ENCODE results near the gene ADORA3. TPM values are rescaled to one million over a fixed set of nuclear protein-coding genes. Genes with fewer than 3 reads are reported as not detected.

The ADORA3 gene
- total RNA-seq, 4 donors from 2014 or later, result 2.3 to 7.7 (median 3.4) TPM

DNA sequence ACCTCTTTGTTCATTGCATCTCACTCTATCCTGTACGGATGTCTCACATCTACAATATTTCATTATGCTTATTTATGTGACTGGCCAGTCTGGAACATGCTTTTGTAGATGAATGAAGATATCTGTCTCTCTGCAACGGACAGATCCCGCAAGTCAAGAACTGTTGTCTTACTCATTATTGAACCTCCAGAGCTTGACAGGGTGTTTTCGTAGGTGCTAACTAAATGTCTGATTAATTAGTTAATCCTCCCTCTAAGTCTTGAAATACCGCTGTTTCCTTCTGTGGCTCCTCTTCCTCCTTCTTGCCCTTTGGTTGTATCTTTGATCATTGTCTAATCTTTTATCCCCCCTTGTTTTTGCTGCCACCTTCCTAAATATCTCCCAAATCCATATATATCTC lies 32.8 kb downstream of the ADORA3 start:
- Histone ChIP-seq H3K27ac (no peak overlapping the region), H3K4me3 (replicated peaks in 1 of 3) (no peak overlapping the region), H3K27me3 (no peaks in the 10 kb centered on the region), H3K9me3 (no peaks in the 10 kb centered on the region), H3K4me1 (no peaks in the 10 kb centered on the region), H3K36me3 (peaks cover 0 to 4% of the 10 kb centered on the region in 2 donors)
- intact Hi-C loops (cut with DNase I), result no loop called here
- TF ChIP-seq POLR2A (IDR thresholded peaks at IDR 0.05), result no peak
- TF ChIP-seq, protein P1, sequence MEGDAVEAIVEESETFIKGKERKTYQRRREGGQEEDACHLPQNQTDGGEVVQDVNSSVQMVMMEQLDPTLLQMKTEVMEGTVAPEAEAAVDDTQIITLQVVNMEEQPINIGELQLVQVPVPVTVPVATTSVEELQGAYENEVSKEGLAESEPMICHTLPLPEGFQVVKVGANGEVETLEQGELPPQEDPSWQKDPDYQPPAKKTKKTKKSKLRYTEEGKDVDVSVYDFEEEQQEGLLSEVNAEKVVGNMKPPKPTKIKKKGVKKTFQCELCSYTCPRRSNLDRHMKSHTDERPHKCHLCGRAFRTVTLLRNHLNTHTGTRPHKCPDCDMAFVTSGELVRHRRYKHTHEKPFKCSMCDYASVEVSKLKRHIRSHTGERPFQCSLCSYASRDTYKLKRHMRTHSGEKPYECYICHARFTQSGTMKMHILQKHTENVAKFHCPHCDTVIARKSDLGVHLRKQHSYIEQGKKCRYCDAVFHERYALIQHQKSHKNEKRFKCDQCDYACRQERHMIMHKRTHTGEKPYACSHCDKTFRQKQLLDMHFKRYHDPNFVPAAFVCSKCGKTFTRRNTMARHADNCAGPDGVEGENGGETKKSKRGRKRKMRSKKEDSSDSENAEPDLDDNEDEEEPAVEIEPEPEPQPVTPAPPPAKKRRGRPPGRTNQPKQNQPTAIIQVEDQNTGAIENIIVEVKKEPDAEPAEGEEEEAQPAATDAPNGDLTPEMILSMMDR (IDR thresholded peaks at IDR 0.05), result no peak
- no peak for DNase-seq
- 94 to 95% methylated on average over 5 of the region's 5 CpGs for WGBS, 2 donors

DNA sequence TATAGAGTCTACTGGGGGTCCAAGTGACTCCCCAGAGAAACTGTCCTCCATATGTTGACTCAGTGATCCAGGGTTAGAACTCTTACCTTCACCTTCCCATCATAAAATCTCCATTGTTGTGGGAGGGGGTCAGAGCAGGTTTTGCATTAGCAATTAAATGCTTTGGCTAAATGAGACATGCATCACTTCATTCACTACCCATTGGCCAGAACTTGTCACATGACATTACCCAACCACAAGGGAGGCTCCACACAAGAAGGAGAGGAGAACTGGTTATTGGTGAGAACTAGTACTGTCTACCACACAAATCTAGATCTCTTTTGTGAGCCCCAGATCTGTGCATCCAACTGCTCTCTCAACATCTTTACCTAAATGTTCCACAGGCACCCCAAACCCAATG lies 33.9 kb downstream of the ADORA3 start:
- no peak overlapping the region for H3K4me3 ChIP-seq (replicated peaks in 1 of 3)
- H3K9me3 ChIP-seq, result no peaks in the 10 kb centered on the region
- TF ChIP-seq, protein P1 (IDR thresholded peaks at IDR 0.05), result no peak
- TF ChIP-seq POLR2A (IDR thresholded peaks at IDR 0.05), result no peak
- no peaks in the 10 kb centered on the region for H3K4me1 ChIP-seq
- peaks cover 0 to 4% of the 10 kb centered on the region in 2 donors for H3K36me3 ChIP-seq
- no peaks in the 10 kb centered on the region for H3K27me3 ChIP-seq
- no peak for DNase-seq
- no peak overlapping the region for H3K27ac ChIP-seq
- intact Hi-C loops (cut with DNase I), result no loop called here

DNA sequence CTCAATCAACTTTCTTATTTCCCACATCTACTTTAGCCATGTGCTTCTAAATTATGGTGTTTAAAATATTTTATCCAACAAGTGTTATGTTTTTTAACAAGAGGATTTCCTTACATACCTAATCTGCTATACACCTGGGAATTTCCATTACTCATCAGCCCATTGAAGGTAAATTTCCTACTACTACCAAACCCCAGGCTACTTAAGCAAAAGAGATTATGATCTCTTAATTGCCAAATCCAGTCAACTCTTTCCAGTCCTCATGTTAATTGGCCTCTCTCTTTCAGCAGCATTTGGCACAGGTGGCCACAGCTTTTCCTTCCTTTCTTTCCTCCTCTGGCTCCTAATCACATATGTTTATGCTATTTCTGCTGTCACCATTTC lies 34.7 kb downstream of the ADORA3 start:
- H3K27ac ChIP-seq, result no peak overlapping the region
- TF ChIP-seq, protein P1 (IDR thresholded peaks at IDR 0.05), result no peak
- no peak for TF ChIP-seq POLR2A (IDR thresholded peaks at IDR 0.05)
- H3K4me1 ChIP-seq, result no peaks in the 10 kb centered on the region
- H3K36me3 ChIP-seq, result peaks cover 0 to 4% of the 10 kb centered on the region in 2 donors
- no peaks in the 10 kb centered on the region for H3K27me3 ChIP-seq
- intact Hi-C loops (cut with DNase I), result no loop called here
- DNase-seq, result no peak
- no peaks in the 10 kb centered on the region for H3K9me3 ChIP-seq
- H3K4me3 ChIP-seq (replicated peaks in 1 of 3), result no peak overlapping the region

DNA sequence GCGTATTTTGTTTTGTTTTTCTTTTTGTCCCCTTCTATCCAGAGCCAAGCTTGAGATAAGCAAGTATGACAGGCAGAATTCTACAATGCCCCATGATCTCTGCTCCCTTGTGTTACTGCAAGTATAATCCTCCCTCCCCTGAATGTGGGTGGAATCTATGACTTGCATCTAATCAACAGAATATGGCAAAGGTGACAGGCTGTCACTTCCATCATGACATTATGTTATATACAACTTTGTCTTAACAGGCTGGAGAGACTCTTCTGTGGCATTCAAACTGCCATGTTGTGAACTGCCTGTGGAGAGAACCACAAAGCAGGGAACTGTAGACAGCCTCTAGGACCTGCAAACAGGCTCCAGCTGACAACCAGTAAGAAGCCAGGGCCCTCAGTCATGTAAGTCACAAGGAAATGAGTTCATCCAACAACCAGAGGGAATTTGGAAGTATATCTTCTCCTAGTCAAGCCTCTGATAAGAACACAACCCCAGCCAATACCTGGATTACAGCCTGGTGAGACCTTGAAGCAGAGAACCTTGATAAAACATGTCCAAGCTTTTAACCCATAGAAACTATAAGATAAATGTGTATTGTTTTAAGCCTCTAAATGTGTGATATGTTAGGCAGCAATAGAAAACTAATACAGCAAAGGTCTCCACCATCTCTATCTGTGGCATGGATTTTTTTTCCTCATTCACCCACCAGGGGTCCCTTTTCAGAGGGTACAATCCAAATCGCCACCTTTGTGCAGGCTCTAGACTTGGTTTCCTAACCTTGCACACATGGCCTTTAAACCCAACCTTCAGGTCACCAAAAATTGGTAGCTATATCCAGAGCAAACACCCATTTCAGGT lies 35.3 kb downstream of the ADORA3 start:
- H3K9me3 ChIP-seq, result no peaks in the 10 kb centered on the region
- no peaks in the 10 kb centered on the region for H3K27me3 ChIP-seq
- intact Hi-C loops (cut with DNase I), result no loop called here
- no peak overlapping the region for H3K4me3 ChIP-seq (replicated peaks in 1 of 3)
- DNase-seq, result no peak
- no peak for TF ChIP-seq POLR2A (IDR thresholded peaks at IDR 0.05)
- TF ChIP-seq, protein P1 (IDR thresholded peaks at IDR 0.05), result no peak
- no peak overlapping the region for H3K27ac ChIP-seq
- WGBS, 2 donors, result 97% methylated on average over 2 of the region's 2 CpGs
- H3K4me1 ChIP-seq, result no peaks in the 10 kb centered on the region
- H3K36me3 ChIP-seq, result peaks cover 0 to 4% of the 10 kb centered on the region in 2 donors

DNA sequence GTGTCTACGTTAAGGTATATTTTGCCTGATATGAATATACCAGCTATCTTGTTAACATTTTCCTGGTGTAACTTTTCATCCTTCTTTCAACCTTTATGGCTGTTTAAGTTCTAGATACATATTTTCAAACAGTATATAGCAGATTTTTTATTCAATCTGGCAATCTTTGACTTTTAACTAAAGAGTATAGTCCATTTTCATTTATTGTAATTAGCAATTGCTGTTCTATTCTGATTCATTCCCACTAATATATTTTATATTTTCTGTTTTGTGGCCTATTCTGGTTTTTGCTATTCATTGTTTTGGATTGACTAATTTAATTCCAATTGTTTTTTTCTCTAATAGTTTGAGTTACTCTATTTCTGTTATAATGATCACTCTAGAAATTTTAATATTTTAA lies 37.0 kb downstream of the ADORA3 start:
- no peak for DNase-seq
- Histone ChIP-seq H3K27me3 (no peaks in the 10 kb centered on the region), H3K4me3 (replicated peaks in 1 of 3) (no peak overlapping the region), H3K9me3 (no peaks in the 10 kb centered on the region), H3K4me1 (no peaks in the 10 kb centered on the region), H3K27ac (no peak overlapping the region), H3K36me3 (peaks cover 4 to 10% of the 10 kb centered on the region in 2 donors)
- 0% methylated on average over 1 of the region's 1 CpG for WGBS, 2 donors
- intact Hi-C loops (cut with DNase I), result no loop called here
- TF ChIP-seq, protein P1 (IDR thresholded peaks at IDR 0.05), result no peak
- no peak for TF ChIP-seq POLR2A (IDR thresholded peaks at IDR 0.05)

Measured in thyroid gland (tissue), 4 donors.